GM12892 (cell line): Measurements from ENCODE around the gene CAP2.
"Not testable (repeated sequence)": the region's sequence is repeated elsewhere in the genome, so short reads cannot be mapped to it uniquely, and the experiment has no call there.

Source experiments
- POLR2A ChIP-seq: IDR thresholded peaks from 2 replicates; pipeline ENCODE4 v1.6.1; 2011; ENCODE audit warnings: low read depth, low read length, control low read depth
- POLR2AphosphoS5 ChIP-seq: IDR thresholded peaks from 2 replicates; pipeline ENCODE4 v1.6.1; 2011; ENCODE audit warnings: low read depth, low read length, control low read depth

- not testable (repeated sequence) for TF ChIP-seq POLR2A, POLR2AphosphoS5
Measured at GRCh38 chr6:17428595-17429120, 35.3 kb downstream of the CAP2 start.
